Colonic mucosa (tissue), 4 donors: Measurements from ENCODE around the gene CSNK2B. TPM values are rescaled to one million over a fixed set of nuclear protein-coding genes. Genes with fewer than 3 reads are reported as not detected.

ENCODE experiments used
- DNase-seq: peaks from one replicate; pipeline ENCODE4 v3.0.0-alpha.2; 2020
- H3K27ac ChIP-seq: fragments of 200-600 bp; one replicate; pipeline ENCODE4 v1.8.0; 2021
- H3K27me3 ChIP-seq: fragments of 200-600 bp; one replicate; pipeline ENCODE4 v1.8.0; 2021
- H3K36me3 ChIP-seq: fragments of 200-600 bp; one replicate; pipeline ENCODE4 v1.8.0; 2021
- H3K4me1 ChIP-seq: fragments of 200-600 bp; one replicate; pipeline ENCODE4 v1.8.0; 2021; ENCODE audit warnings: mild to moderate bottlenecking
- H3K4me3 ChIP-seq: fragments of 200-600 bp; one replicate; pipeline ENCODE4 v1.8.0; 2021
- H3K9ac ChIP-seq, 2 donors: one replicate each; pipeline ENCODE4 v1.7.0; 2013; ENCODE audit warnings: control low read depth in 2 of 2, low read depth in 2 of 2, low read length in 2 of 2
- H3K9me3 ChIP-seq: fragments of 200-600 bp; one replicate; pipeline ENCODE4 v1.8.0; 2021
- CTCF ChIP-seq: fragments of 200-600 bp; IDR thresholded peaks from one replicate; pipeline ENCODE4 v1.8.0; 2022; ENCODE audit warnings: antibody characterized with exemption, mild to moderate bottlenecking
- intact Hi-C: fragments of 100-400 bp; cut with DNase I; formaldehyde crosslinking; loops from one replicate; pipeline ENCODE4 v1.14.1; 2022
- total RNA-seq, 2 donors: library from RNA; stranded (reverse); fragmentation: NEBNext Ultra II Directional in 1 of 2; extraction: Animal tissue kit (Norgen Biotek cat#: 25700) in 1 of 2; gene quantifications; one replicate each; pipeline ENCODE4 v1.2.1, GENCODE V29; 2021
- donor health status: healthy.
- donor health status: DM: no; HTN: no; CAD: no.
- donor health status: DM: no; HTN: no; CAD: no.

The CSNK2B gene
- total RNA-seq, 2 donors from 2014 or later, result 140 to 152 TPM

GRCh38 chr6:31632279-31632946 lies 33.5 kb upstream of the CSNK2B start:
- peaks cover 46% of the 10 kb centered on the region for H3K36me3 ChIP-seq
- no peaks in the 10 kb centered on the region for H3K27me3 ChIP-seq
- no peak overlapping the region for H3K4me3 ChIP-seq
- no peak overlapping the region for H3K27ac ChIP-seq
- no peaks in the 10 kb centered on the region for H3K4me1 ChIP-seq
- no peaks in the 10 kb centered on the region for H3K9me3 ChIP-seq
- intact Hi-C loops, result no loop called here
- no peak overlapping the region for H3K9ac ChIP-seq
- no peak for DNase-seq
- no peak for TF ChIP-seq CTCF

- no peaks in the 10 kb centered on the region for H3K9me3 ChIP-seq
- no peak overlapping the region for H3K9ac ChIP-seq
- no peak for TF ChIP-seq CTCF
- no peaks in the 10 kb centered on the region for H3K27me3 ChIP-seq
- no peak overlapping the region for H3K27ac ChIP-seq
- no peaks in the 10 kb centered on the region for H3K4me1 ChIP-seq
- DNase-seq, result no peak
- intact Hi-C loops, result no loop called here
- H3K4me3 ChIP-seq, result no peak overlapping the region
- peaks cover 36% of the 10 kb centered on the region for H3K36me3 ChIP-seq
Observed at GRCh38 chr6:31633447-31633846, 32.4 kb upstream of the CSNK2B start.

GRCh38 chr6:31634131-31634530 lies 31.7 kb upstream of the CSNK2B start:
- TF ChIP-seq CTCF, result no peak
- no peak overlapping the region for H3K4me3 ChIP-seq
- intact Hi-C loops, result no loop called here

GRCh38 chr6:31634969-31635575 lies 30.8 kb upstream of the CSNK2B start:
- no peak for DNase-seq

More at GRCh38 chr6:31634131-31634530, 31.7 kb upstream of the CSNK2B start:
- H3K9ac ChIP-seq, result no peak overlapping the region
- H3K9me3 ChIP-seq, result no peaks in the 10 kb centered on the region
- H3K4me1 ChIP-seq, result no peaks in the 10 kb centered on the region
- no peak for DNase-seq
- peaks cover 33% of the 10 kb centered on the region for H3K36me3 ChIP-seq
- H3K27me3 ChIP-seq, result no peaks in the 10 kb centered on the region
- H3K27ac ChIP-seq, result no peak overlapping the region

More at GRCh38 chr6:31634969-31635575, 30.8 kb upstream of the CSNK2B start:
- H3K4me3 ChIP-seq, result no peak overlapping the region
- no peak overlapping the region for H3K9ac ChIP-seq
- no peak overlapping the region for H3K27ac ChIP-seq
- no peak for TF ChIP-seq CTCF
- intact Hi-C loops, result no loop called here
- H3K27me3 ChIP-seq, result no peaks in the 10 kb centered on the region
- peaks cover 33% of the 10 kb centered on the region for H3K36me3 ChIP-seq
- no peaks in the 10 kb centered on the region for H3K4me1 ChIP-seq
- no peaks in the 10 kb centered on the region for H3K9me3 ChIP-seq
